ENCODE measurements around the gene KLC1.

Gene KLC1

DNA sequence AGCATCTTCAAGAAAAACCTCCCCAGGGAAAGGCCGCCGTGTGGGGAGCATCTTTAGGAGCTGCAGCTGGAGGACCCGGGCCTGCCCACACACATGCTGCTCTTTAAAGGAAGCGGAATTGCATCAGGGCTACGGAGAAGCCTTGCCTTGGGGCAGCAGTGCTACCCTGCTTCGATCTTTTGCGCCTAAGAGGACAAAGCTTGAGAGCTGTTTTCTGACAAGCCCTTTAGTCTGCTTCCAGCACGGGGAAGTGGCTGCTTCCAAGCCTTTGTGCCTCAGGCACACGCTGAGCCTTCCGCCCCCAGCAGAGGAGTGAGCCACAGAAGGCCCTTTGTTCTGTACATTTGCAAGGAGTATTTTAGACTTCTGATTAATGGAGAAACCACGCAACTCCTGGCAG, 34.7 kb upstream of the KLC1 start:
- TF ChIP-seq TAF1 (IDR thresholded peaks at IDR 0.05; ENCODE audit: borderline replicate concordance, insufficient read depth, low read length) (no peak), SIN3A (IDR thresholded peaks at IDR 0.05; ENCODE audit: borderline replicate concordance, insufficient read depth, low read length) (0 out of 2 replicates have a peak, but pooled peaks have one; percentile 41), POLR2AphosphoS5 (IDR thresholded peaks at IDR 0.05; ENCODE audit: low read depth, low read length) (no peak), FOXP2 (optimal IDR thresholded peaks at IDR 0.05; ENCODE audit: borderline replicate concordance, extremely low read depth, extremely low read length, insufficient read depth) (peak; percentile 36)
- TF ChIP-seq, protein P1, sequence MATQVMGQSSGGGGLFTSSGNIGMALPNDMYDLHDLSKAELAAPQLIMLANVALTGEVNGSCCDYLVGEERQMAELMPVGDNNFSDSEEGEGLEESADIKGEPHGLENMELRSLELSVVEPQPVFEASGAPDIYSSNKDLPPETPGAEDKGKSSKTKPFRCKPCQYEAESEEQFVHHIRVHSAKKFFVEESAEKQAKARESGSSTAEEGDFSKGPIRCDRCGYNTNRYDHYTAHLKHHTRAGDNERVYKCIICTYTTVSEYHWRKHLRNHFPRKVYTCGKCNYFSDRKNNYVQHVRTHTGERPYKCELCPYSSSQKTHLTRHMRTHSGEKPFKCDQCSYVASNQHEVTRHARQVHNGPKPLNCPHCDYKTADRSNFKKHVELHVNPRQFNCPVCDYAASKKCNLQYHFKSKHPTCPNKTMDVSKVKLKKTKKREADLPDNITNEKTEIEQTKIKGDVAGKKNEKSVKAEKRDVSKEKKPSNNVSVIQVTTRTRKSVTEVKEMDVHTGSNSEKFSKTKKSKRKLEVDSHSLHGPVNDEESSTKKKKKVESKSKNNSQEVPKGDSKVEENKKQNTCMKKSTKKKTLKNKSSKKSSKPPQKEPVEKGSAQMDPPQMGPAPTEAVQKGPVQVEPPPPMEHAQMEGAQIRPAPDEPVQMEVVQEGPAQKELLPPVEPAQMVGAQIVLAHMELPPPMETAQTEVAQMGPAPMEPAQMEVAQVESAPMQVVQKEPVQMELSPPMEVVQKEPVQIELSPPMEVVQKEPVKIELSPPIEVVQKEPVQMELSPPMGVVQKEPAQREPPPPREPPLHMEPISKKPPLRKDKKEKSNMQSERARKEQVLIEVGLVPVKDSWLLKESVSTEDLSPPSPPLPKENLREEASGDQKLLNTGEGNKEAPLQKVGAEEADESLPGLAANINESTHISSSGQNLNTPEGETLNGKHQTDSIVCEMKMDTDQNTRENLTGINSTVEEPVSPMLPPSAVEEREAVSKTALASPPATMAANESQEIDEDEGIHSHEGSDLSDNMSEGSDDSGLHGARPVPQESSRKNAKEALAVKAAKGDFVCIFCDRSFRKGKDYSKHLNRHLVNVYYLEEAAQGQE (IDR thresholded peaks at IDR 0.05; ENCODE audit: insufficient read depth in 1 of 2, low read depth in 2 of 2, low read length in 2 of 2) = no peak

DNA sequence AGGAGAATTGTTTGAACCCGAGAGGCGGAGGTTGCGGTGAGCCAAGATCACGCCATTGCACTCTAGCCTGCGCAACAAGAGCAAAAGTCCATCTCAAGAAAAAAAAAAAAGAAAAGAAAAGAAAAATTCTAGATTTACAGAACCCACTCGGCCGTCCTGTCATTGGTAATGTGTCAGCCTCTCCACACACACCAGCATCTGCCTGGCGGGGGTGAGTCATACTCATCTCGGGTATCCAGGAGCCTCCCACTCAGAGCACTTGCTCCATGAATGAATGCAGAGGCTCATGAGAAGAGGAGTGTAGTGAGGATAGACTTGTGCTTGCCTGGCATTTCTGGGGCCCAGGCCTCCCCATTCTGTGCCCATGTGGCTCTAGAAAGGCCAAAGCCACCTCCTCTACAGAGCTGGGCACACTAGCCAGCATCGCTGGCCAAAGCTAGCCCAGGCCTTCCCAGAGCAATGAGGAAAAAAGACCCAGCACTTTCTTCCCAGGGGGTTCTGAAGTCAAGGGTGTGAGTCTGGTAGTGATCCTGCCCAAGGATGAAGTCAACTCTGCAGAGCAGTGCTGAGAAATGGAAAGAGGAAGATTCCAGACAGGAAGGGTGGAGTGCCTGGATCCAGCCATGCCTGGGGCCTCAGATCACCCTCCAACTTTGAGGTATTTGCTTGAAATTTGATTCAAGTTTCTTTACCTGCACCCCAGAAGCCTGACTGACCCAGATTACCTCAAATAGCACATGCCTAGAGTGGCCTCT, 31.2 kb upstream of the KLC1 start:
- TF ChIP-seq FOXP2 (optimal IDR thresholded peaks at IDR 0.05; ENCODE audit: borderline replicate concordance, extremely low read depth, extremely low read length, insufficient read depth) (no peak), POLR2AphosphoS5 (IDR thresholded peaks at IDR 0.05; ENCODE audit: low read depth, low read length) (peak; percentile 36; the same call in 1 of the 2 replicates), SIN3A (IDR thresholded peaks at IDR 0.05; ENCODE audit: borderline replicate concordance, insufficient read depth, low read length) (peak; percentile 76; the same call in 1 of the 2 replicates)

DNA sequence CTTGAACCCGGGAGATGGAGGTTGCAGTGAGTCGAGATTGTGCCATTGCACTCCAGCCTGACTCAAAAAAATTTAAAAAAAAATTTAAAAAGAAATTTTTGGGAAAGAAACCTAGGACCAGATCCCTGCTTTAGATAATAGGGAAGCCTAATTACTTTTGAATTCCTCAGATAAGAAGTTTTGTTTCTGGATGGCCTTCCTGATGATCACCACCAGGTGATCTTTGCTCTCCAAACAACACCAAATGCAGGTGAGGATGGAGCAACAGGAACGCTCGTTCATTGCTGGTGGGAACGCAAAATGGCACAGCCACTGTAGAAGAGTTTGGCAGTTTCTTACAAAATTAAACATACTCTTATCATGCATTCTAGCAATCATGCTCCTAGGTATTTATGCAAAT, 28.5 kb upstream of the KLC1 start:
- no peak for TF ChIP-seq POLR2AphosphoS5 (IDR thresholded peaks at IDR 0.05; ENCODE audit: low read depth, low read length)
- no peak for TF ChIP-seq SIN3A (IDR thresholded peaks at IDR 0.05; ENCODE audit: borderline replicate concordance, insufficient read depth, low read length)
- TF ChIP-seq, protein P1 (IDR thresholded peaks at IDR 0.05; ENCODE audit: insufficient read depth in 1 of 2, low read depth in 2 of 2, low read length in 2 of 2) = no peak
- TF ChIP-seq TAF1 (IDR thresholded peaks at IDR 0.05; ENCODE audit: borderline replicate concordance, insufficient read depth, low read length) = no peak
- no peak for TF ChIP-seq FOXP2 (optimal IDR thresholded peaks at IDR 0.05; ENCODE audit: borderline replicate concordance, extremely low read depth, extremely low read length, insufficient read depth)

DNA sequence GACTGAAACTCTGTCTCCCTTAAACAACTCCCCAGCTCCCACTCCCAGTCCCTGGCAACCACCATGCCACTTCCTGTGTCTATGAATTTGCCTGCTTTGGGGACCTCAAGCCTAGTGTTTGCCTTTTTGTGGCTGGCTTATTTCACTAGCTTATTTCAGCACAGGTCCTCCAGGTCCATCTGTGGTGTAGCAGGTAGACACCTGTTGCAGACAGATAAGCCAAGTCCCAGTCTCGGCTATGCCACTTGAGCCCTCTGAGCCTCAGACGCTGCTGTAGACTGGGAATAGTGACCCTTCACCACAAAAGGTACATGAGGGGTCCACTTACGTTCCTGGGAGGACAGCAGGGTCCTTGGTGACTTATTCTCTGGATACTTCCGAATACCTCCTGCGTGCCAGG, 24.4 kb upstream of the KLC1 start:
- TF ChIP-seq FOXP2 (optimal IDR thresholded peaks at IDR 0.05; ENCODE audit: borderline replicate concordance, extremely low read depth, extremely low read length, insufficient read depth) (no peak), TAF1 (IDR thresholded peaks at IDR 0.05; ENCODE audit: borderline replicate concordance, insufficient read depth, low read length) (no peak), POLR2AphosphoS5 (IDR thresholded peaks at IDR 0.05; ENCODE audit: low read depth, low read length) (no peak), SIN3A (IDR thresholded peaks at IDR 0.05; ENCODE audit: borderline replicate concordance, insufficient read depth, low read length) (no peak)
- TF ChIP-seq, protein P1 (IDR thresholded peaks at IDR 0.05; ENCODE audit: insufficient read depth in 1 of 2, low read depth in 2 of 2, low read length in 2 of 2) = no peak

DNA sequence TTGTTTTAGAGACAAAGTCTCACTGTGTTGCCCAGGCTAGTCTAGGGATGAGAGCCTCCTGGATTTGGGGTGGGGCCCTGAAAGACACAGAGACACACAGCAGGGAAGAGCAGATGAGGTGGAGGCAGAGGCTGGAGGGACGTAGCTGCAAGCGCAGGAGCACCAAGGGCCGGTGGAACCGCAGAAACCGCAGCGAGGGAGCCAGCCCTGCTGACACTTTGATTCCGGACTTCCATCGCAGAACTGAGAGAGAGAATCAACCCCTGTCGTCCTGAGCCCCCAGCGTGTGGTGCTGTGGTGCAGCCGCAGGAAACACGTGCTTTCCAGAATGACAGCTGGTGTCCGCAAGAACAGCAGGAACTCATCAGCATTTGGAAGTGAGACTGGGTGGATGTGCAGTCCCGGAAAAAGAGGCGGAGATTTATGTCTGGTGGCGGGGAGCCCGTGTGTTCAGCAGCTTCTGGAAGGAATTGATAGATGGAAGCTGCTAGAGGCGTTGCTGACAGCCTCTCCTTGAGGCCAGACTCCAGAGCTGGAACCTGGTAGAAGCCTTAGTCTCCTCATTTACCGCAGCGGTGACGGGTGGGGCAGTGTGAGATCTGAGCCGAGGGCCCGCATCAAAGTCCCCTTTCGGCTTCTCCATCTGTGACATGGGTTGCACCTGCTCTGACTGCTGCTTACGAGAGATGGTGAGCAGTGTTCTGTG, 21.9 kb upstream of the KLC1 start:
- TF ChIP-seq POLR2AphosphoS5 (IDR thresholded peaks at IDR 0.05; ENCODE audit: low read depth, low read length) = no peak
- peak; percentile 98 for TF ChIP-seq SIN3A (IDR thresholded peaks at IDR 0.05; ENCODE audit: borderline replicate concordance, insufficient read depth, low read length)
- peak; percentile 80 for TF ChIP-seq FOXP2 (optimal IDR thresholded peaks at IDR 0.05; ENCODE audit: borderline replicate concordance, extremely low read depth, extremely low read length, insufficient read depth)
- no peak for TF ChIP-seq TAF1 (IDR thresholded peaks at IDR 0.05; ENCODE audit: borderline replicate concordance, insufficient read depth, low read length)
